Daoy (cell line): ENCODE measurements around the gene BANF2. TPM values are rescaled to one million over a fixed set of nuclear protein-coding genes. Genes with fewer than 3 reads are reported as not detected.

Source experiments
- DNase-seq: peaks from one replicate; pipeline ENCODE4 v3.0.0-alpha.2; 2015; ENCODE audit warnings: low read depth
- total RNA-seq: library from RNA; depleted of rRNA; stranded (reverse); fragments of >200 nt; shearing (Covaris generic); gene quantifications from 2 replicates; pipeline ENCODE4 v1.2.3, GENCODE V29; 2014

Gene BANF2
- total RNA-seq, 1 experiment from 2014 or later = not detected

DNA sequence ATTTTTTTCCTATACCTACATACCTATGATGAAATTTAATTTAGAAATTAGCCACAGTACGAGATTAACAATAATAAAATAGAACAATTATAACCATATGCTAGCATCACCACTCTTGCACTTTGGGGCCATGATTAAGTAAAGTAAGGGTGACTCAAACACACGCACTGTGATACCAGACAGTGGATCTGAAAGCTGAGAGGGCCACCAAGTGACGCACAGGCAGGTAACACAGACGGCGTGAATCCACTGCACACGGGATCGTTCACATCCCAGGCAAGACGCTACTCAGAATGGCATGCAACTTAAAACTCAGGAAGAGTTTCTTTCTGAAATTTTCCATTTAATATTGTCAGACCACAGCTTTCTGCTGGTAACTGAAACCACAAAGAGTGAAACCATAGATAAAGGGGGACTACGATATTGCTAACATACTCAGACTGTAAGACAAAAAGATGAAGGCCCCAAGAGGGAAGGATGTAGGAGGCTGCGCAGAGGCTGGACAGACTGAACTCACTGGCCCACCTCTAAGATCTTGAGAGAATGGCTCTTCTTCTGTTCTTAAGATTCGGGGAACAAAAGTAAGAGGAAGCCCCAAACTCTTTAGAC, 35.6 kb upstream of the BANF2 start:
- DNase-seq = peak; percentile 10

GRCh38 chr20:17665756-17666155, 34.0 kb upstream of the BANF2 start:
- no peak for DNase-seq

- no peak for DNase-seq
Observed at GRCh38 chr20:17666481-17666880, 33.3 kb upstream of the BANF2 start.

- no peak for DNase-seq
Observed at GRCh38 chr20:17667445-17667844, 32.3 kb upstream of the BANF2 start.

DNA sequence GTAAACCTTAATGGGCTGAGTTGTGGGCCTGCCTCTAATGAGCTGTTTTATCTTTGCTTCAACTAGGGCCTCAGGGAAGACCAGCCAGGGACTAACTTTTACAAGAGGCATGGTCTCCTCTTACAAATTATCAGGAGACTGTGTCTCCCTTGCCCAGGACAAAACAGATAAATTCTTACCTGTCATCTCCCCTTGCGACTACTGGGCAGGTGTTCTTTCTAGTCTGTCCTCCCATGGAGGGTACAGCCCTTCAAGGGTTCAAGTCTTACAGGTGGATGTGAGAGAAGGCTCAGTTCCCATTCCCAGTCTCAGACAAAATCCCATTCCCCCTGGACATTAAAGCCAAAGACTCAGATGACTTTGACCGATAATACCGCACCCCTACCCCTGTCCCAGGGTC, 31.3 kb upstream of the BANF2 start:
- no peak for DNase-seq

DNA sequence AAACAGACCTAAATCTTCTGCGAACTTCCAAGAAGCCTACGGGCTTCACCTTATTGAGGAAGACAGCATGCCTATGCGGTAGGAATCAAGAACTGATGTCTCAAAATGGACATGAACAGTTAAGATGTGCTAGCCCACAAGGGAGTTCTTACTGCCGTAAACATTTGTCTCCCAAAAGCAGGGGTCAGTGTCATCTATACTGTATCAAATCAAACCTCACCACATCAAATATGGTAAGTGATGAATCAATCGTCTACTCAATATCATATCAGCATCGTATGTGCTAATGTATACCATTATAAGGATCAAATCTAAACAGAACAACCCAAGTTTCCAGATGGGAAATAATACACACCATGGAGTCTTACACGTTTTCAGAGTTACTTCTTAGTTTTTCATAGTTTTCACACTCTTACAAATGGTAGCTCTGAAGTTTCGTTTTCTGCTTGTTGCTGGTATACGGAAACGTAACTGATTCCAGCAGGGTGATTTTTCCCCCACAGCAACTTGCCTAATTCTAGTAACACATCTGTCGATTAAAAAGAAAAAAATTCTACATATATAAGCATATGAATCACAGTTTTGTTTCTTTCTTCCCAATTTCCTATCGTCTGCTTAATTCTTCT, 30.3 kb upstream of the BANF2 start:
- DNase-seq = no peak

GRCh38 chr20:17671011-17671410, 28.8 kb upstream of the BANF2 start:
- no peak for DNase-seq

DNA sequence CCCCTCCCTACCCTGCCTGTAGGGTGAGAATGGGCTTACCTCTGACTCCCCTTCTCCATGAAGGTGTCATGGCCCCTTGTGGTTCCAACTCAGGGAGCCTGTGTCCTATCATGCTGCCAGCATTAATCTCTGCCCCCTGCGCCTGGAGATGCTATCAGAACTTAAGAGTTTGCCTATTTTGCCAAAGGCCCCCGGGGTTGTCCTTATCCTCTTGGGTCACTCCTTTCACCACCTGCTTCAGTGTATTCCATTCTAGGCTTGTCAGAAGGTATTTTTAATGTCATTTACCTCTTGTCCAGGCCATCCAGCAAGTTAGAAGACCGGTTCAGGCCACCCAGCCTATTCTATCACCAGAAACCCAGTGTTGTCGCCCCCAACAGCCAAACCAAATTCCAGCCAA, 28.2 kb upstream of the BANF2 start:
- DNase-seq = no peak

DNA sequence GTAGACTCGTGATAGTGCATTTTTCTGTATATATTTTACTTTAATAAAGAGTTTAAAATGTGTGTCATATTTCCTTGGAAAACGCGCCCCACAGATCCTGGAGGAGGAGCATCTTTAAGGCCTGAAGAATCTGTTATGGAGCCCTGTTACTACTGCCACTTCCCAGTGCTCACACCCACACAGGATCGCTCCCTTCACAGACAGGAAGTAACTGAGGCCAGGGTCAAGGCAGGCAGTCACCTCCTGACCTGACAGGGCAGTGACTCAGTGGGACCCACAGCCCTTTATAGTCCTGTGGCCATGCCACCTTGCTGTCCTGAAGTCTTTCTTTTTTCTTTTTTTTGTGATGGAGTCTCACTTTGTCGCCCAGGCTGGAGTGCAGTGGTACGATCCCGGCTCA, 26.7 kb upstream of the BANF2 start:
- no peak for DNase-seq

DNA sequence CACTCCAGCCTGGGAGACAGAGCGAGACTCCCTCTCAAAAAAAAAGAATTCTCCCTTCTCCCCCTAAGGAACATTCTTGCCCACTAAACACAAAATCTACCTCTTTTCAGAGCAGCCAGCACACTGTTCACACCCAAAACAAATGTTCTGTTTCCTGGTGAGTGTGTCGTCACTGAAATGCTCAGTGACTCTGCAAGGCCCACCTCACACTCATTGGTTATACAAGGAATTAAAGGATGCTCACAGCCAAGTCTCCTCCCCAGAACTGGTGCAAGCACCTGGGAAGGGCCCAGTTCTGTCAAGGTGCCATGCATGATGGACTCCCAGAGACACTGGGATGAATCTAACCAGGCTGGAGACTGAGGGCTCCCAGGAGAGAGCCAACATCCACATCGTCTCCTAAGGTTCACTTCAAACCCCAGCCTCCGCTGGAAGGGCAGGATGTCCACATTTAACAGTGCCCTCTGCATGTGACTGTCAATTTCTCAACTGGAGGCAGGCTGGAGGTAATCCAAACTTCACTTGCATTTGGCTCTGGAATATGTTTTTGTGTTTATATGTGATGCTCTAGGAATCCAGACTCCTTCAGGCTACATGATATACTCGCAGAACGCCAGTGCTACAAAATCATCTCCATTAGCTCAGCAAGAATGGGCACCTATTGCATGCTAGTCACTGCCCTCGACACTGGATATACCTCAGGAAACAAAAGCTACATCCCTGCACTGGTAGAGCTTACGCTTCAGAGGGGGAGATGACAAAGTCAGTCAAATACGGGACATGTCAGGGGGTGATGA, 24.8 kb upstream of the BANF2 start:
- no peak for DNase-seq

GRCh38 chr20:17675519-17676377, 24.0 kb upstream of the BANF2 start:
- DNase-seq = no peak

GRCh38 chr20:17676378-17676759, 23.4 kb upstream of the BANF2 start:
- no peak for DNase-seq

- DNase-seq = no peak
Observed at GRCh38 chr20:17676942-17677341, 22.8 kb upstream of the BANF2 start.

DNA sequence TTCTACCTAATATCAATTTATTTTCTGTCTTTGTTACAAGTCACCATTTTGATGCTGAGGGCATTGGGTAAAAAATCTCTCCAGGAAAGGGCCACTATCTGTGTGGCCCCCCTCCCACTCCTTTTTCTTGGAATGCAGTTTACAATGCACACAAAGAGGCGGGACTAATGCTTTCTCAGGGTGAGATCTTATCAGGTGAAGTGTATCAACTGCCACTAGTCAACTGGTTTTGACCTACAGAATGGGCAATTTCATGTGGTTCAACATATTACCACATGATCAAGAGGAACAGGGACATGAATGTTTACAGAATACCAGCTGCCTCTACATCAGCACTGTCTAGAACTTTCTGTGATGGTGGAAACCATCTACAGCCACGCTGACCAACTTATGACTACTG, 21.5 kb upstream of the BANF2 start:
- no peak for DNase-seq

- no peak for DNase-seq
Observed at GRCh38 chr20:17678886-17679285, 20.9 kb upstream of the BANF2 start.

- DNase-seq = peak; percentile 40
Observed at GRCh38 chr20:17679941-17680835, 19.6 kb upstream of the BANF2 start.

GRCh38 chr20:17680836-17681725, 18.7 kb upstream of the BANF2 start:
- peak; percentile 76 for DNase-seq

DNA sequence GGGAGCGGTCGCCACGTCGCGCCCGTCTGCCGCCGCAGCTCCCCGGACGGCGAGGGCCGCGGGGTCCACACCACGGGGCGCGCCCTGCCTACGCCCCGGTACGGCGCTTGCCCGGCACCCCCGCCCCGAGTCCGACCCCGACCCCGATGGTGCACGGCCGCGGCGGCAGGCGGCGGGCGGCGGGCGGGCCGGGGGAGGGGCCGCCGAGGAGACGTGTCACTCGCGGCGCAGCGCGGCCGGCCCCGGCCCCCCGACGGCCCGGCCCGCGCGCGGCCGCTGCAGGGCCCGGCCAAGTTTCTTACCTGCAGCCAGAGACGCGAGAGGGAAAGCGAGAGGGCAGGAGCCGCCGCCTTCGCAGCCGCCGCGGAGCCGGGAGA, 18.1 kb upstream of the BANF2 start:
- no peak for DNase-seq

GRCh38 chr20:17682103-17682888, 17.5 kb upstream of the BANF2 start, which contains the start of gene RRBP1:
Gene RRBP1 (minus strand): TSS chr20:17682242. CDS start chr20:17660507, 21,735 bp downstream.
- DNase-seq = peak; percentile 99
